ENCODE data around the gene PBX3.

The PBX3 gene

DNA sequence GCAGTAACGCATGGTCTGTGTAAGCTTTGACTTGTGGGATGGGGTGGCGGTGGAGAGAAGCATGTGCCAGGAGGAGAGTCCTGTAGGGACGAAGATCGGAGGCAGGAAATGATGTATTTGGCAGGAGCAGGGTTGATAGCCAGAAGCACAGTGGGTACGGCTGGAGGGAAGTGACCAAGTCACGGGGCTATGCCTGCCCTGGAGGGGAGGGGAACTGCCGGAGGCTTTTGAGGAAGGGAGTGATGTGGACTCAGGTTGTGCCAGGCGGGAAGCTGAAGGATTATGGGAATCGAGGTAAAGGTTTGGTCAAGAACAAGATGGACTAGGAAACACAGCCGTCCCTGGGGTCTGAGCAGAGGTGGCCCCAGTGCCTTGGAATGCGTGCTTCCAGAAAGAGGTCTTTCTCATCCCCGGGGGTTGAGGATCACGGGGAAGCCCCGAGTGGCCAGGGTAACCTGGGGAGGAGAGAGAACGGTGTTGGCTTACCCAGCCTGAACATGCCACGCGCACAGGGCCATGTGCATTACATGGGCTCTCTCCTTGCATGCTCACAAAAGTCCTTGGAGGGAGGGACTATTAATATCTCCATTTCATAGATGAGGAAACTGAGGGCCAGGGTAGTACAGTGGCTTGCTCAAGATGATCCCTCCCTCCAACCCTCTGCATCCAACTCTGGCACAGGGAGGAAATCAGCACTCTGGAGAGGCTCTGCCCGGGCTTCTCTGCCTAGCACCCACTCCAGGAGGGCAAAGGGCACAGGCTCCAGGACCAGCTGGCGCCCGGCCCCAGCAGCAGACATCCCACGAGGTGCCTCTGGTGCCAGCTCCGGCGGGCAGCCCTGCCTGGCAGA, 253.8 kb downstream of the PBX3 start:
- no peak for DNase-seq

DNA sequence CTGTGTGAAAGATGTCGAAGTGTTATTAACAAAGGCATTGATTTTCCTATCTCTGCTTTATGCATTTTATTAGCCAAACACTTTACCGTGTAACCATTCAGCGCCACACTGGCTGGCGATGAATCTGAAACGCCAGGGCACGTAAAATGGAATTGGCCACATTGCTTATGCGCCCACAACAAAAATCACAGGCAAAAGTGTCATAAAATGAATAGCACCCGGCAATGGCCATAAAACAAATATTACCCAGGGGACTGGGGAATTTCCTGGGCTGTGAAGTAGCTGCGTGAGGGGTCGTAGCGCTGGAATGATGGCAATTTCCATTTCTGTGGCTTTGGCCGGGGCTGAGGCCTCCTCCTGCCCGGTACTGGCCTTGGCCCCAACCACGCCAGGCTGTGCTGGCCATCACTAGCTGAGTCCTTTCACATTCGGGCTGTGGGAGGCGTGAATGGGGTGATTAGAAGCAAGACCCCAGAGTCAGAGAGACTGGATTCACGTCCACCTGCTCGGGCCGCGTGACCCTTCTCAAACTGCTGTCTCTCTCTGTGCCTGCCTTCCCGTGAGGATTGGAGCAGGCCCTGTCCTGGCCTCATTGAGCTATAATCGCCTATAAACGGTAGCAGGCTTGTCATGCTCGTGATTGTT, 254.5 kb downstream of the PBX3 start:
- DNase-seq, result no peak

DNA sequence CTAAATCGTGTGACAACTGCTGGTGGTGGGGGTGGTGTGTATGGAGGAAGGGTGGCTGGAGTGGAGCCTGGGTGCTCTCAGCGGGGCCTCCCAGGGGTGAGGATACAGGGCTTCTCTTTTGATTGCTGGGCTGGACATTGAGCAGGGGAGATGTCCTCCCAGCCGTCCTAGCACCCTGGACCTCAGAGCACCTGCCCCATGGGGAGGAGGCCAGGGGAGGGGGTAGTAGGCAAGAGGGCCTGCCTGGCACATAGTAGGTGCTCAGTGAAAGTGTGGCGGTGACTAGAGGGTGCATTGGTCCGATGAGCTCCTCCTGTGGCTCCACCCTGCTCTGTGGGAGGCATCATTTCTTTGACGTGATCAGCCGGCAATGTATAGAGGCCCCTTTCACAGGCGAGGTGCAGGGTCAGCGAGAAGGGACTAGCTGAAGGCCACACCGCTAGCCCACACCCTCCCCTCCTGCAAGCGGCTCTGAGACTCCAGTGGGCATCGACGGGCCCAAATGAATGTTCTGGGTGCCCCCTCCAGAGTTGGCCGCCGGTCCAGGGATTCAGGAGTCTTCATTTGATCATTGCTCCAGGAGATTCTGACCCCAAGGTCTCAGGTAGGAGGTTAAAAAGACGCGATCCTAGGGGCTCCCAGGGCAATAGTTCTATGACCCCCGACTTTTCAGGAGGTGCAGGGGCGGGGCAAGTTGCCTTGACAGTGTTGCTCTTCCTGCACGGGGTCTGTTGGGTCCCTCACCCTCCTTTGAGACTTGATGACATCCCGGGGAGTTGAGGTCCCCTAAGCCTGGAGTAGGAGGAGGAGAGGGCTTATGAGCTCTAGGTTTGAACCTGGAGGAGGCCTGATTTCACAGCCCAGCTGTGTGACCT, 255.5 kb downstream of the PBX3 start:
- no peak for DNase-seq

DNA sequence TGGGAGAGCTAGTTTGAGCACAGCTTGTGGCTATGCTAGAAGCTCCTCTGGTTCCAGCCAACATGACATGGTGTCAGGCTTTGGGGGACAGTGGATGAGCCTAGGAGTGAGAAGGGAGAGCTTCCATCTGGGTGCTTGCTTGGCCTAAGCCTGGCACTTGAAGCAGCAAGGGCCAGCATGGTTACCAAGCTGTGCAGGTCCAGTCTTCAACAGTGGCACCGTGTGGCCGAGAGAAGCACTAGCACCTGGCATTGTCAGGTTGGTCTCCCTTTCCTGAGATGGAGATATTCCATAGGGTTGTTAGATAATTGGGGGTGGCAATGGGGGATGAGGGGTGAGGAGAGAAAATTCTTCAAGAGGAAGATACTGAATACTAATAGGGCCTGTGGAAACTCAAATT, 261.9 kb downstream of the PBX3 start:
- no peak for DNase-seq

- DNase-seq, result no peak
Measured at GRCh38 chr9:126014726-126015125, 267.6 kb downstream of the PBX3 start.

GRCh38 chr9:126015424-126015823, 268.3 kb downstream of the PBX3 start:
- no peak for DNase-seq

- no peak for DNase-seq
Measured at GRCh38 chr9:126016579-126017290, 269.6 kb downstream of the PBX3 start.
